Cerebellar nuclear complex (tissue), 1 donor: ENCODE measurements around the gene NGF.
"Not testable (repeated sequence)": the region's sequence is repeated elsewhere in the genome, so short reads cannot be mapped to it uniquely, and the experiment has no call there.

Experiments
- DNase-seq, 2 experiments: peaks; one replicate each; lab custom pipeline; 2025; lab: John Stamatoyannopoulos, UW

NGF gene

DNA sequence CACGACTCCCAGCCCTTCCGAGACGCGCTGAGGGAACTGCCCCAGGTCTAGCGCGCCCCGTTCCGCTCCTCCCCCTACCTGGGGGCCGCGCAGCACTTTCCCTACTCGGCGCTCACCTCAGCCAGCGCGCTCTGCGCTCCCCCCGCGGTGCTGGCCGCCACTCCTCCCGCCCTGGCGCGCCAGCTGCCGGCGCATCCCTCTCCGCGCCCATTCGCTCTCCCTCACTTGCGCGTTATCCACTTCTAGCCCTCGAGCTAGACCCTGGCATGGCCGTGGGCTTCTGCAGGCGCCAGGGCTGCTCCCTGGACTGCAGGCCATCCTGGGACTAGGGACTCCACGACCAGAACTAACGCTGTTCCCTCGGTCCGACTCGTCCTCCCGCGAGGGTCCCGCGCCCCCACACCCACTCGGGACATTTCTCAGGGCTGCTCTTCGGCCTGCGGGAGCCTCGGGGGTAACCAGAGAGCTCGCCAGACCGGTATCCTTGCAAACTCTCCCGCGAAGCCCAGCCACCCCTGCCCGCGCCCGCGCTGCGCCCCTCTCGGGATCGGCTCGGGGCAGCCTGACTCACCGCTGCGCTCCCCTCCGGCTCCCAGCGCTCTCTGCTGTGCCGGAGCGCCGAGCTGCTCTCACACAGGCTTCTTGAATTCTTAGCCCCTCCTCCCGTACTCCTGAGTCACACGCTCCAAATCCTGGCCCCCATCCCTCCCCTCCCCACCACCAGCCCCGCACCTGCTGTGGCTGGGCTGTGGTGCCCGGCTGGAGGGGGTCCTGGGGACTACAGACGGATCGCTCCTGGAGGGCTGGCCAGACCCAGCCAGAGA, at the start of gene NGF:
TSS of gene NGF (minus strand) at position 617 of the 824 bp plus-strand sequence. CDS start 51,454 bp downstream, outside the sequence.
- no peak for DNase-seq

- DNase-seq: not testable (repeated sequence)
Measured at GRCh38 chr1:115383455-115383854, 45.4 kb upstream of the NGF start.

DNA sequence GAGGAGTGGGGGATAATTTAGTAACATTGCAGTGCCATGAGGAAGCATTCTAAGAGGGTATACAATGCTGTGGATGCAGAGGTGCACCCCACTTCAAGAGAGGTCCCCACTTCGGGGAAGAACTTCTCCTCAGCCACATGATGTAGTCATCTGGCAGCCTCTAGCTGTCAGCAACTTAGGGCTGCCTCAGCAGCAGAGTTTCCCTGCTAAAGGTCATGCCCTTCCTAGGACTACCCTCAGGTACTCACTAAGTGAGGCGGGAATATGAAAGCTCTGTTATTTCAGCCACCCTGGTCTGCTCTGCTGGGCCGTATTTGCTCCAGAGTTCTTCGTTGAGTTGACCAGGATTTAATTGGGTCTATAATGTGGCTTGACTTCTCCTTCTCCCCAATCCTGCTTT, 41.9 kb upstream of the NGF start:
- no peak for DNase-seq

- no peak for DNase-seq
Measured at GRCh38 chr1:115377411-115377810, 39.4 kb upstream of the NGF start.

DNA sequence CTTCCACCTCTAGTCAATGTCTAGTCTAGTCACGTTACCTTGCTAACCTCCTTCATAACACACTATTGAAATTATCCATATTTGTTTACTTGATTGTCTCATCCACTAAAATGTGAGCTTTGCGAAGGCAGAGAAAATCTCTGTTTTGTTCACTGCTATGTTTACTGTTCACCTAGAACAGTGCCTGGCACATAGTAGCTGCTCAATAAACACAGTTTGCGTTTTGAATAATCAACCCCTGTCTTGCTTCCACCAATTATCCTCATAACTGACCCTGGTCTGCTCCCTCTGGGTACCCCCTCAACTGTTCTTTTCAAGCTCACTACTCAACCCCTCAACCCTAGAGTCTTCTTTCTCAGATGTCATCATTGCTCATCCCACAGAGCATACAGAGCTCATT, 36.5 kb upstream of the NGF start:
- DNase-seq: no peak

GRCh38 chr1:115373305-115373704, 35.3 kb upstream of the NGF start:
- DNase-seq: no peak

GRCh38 chr1:115365738-115366137, 27.7 kb upstream of the NGF start:
- DNase-seq: no peak

- DNase-seq: no peak
Measured at GRCh38 chr1:115364780-115365155, 26.7 kb upstream of the NGF start.

DNA sequence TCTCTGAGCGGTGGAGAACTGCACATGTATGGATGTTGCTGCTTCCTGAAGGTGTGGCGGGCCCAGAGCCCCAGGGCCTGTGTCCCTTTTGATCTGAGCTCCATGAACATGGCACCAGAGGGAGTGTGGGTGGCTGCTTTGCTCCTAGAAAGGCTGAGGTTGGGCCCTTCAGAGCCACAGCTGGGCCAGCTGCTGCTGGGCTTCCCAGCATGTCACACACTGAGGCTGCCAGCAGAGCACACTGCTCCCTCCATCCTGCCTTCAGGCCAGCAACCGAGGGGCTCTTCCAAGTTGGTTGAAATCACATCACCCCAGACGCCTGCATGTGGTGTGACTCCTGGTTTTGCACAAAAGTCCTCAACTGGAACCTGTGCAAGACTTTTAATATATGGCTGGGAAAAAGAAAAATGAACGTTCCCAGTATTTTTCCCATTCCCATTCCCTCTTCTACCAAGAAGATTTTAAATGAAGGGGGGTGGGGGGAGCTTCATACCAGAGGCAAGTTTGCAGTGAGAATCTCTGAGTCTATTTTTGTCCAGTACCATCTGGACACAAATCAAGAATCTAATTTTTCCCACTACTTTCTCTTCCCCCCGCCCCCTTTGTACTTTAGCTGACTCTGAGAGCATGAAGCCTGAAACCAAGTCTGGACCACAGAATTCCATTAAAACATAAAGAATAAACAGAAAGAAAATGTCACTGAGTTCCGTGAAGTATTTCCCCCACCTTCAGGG, 26.2 kb upstream of the NGF start:
- no peak for DNase-seq

- DNase-seq: no peak
Measured at GRCh38 chr1:115363171-115363570, 25.1 kb upstream of the NGF start.

- not testable (repeated sequence) for DNase-seq
Measured at GRCh38 chr1:115360505-115361129, 22.6 kb upstream of the NGF start.

DNA sequence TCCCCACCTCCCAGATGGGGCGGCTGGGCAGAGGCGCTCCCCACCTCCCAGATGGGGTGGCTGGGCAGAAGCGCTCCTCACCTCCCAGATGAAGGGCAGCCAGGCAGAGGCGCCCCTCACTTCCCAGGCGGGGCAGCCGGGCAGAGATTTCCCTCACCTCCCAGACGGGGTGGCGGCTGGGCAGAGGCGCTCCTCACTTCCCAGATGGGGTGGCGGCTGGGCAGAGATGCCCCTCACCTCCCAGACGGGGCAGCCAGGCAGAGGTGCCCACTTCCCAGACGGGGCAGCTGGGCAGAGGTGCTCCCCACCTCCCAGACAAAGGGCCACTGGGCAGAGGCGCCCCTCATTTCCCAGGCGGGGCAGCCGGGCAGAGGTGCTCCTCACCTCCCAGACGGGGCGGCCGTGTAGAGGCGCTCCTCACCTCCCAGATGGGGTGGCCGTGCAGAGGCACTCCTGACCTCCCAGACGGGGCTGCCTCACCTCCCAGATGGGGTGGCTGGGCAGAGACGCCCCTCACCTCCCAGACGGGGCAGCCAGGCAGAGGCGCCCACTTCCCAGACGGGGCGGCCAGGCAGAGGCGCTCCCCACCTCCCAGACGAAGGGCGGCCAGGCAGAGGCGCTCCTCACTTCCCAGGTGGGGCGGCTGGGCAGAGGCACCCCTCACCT, 21.9 kb upstream of the NGF start:
- not testable (repeated sequence) for DNase-seq

- DNase-seq: no peak
Measured at GRCh38 chr1:115356356-115356755, 18.3 kb upstream of the NGF start.

GRCh38 chr1:115355069-115355468, 17.0 kb upstream of the NGF start:
- DNase-seq: no peak

DNA sequence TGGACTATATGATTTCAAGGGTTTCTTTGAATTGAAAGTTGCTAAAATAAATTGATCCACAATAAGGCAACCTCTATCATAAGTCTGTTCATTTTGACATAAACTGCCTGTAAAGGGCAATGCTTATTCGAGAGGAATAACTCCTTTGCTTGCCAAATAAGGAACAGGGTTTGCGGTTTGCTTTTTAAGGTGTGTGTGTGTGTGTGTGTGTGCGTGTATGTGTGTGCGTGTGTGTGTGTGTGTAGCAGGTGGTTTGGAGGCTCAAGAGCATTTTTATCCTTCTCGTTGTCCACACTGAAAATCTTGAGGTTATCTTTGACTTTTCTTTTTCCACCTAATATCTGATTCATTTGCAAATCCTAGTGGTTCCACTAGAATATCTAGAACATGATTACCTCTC, 13.1 kb upstream of the NGF start:
- DNase-seq: no peak

DNA sequence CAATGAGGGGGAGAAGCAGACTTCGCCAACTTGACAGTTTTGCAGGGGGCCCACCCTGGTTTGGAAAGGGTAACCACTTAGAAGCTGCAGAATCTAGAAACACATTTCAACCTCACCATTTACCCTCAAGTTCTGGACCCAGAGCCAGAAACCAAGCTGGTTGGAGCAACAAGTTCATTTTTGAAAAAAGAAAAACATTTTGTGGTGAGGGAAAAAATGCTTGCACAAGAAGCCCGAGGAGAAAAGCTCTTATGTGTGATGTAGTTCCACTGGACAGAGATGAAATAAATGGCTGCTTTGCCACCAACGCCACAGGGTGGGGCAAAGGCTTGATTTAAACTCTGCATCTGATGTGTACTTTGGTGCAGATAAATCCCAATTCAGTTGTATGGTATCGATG, 10.6 kb upstream of the NGF start:
- no peak for DNase-seq

DNA sequence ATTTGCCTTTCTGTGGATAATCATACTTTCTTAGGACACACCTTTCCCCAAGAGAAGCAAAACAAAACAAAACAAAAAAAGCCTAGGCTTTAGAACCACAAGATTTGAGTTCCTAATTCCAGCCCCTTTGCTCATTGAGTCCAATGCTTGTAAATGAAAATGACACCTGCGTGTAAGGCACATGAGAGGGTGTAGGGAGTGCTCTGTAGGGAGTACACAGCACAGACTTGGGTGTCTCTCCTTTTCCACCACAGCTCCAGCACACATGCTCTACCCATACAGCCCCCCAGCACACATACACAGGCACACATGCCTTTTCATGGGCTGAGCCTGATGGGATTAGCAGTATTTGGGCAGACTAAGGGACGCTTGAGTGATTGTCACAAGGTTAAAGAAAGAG, 9.2 kb upstream of the NGF start:
- DNase-seq: no peak

GRCh38 chr1:115343200-115343737, 5.2 kb upstream of the NGF start:
- DNase-seq: no peak

DNA sequence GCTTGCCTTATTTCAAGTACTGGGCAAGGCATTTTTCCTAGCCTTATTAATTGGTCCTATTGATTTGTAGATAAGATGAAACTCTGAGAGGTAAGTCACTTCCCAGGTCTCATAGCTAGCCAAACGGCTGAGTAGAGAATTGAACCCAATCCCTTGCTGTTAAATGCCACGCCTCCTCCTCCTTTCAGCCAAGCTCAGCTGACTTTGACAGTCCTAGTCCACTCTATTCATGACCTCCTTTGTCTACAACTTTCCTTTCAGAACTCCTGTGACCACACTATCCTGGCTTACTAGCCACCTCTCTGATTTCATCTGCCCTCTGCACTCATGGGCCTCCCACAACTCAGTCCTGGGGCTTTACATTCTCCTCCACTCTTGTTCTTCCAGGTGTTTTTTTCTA, 3.9 kb upstream of the NGF start:
- no peak for DNase-seq

DNA sequence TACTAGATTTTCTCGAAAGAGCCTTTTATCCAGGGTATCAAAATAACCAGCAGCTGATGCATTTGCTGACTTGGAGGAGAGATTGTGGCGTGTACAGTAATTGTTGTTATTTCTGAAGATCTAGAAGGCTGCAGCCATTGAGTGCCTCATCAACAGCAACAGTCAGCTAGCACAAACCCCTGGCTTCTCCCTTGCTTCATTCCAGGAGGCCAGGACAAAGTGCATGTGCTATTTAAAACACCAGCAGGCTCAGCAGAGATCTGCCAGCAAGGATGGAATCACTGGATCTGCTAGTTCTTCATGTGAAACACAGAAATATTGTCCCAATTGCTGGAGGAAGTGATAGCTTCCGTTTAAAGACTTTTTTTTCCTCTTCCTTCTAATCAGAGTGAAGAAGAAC, 2.8 kb upstream of the NGF start:
- DNase-seq: no peak

DNA sequence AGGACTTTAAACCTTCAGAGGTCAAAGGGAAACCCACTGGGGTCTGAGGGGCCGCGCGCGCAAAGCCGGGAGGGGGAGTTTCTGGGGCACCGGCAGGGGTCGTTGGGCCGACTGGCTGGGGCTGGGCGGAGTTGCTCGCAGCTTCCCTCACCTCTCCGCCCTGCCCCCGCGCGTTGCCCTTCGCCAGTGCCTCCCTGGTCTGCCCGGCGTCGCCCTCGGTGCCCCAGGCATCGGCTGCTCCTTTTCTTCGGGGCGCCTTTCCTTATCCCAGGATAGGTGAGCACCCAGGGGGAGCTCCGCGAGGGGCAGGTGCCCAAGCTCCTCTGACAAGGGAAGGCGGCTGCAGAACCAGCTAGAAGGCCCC, 390 bp upstream of the NGF start:
- no peak for DNase-seq

DNA sequence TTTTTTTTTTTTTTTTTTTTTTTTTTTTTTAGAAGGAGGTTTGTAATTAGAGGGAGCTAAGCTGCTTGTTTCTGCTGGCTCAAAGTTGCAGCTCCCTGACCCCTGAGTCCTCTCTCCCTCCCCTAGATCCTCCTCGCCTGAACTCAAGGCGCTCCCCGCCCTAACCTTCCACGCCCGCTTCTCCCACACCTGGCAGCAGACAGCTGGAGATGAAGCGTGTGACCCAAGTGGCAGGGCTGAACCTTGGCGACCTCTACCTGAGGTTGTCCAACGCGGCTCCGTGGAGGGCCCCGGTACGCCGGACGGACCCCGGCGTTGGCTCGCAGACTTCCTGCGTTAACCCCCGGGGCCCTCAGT, 795 bp downstream of the NGF start:
- DNase-seq: no peak
